CD14-positive monocyte (primary cell): ENCODE measurements around the gene QKI. TPM values are rescaled to one million over a fixed set of nuclear protein-coding genes. Genes with fewer than 3 reads are reported as not detected.
"Not testable (repeated sequence)": the region's sequence is repeated elsewhere in the genome, so short reads cannot be mapped to it uniquely, and the experiment has no call there.

Experiments
- DNase-seq, 3 donors: peaks; one replicate each; pipeline ENCODE4 v3.0.0-alpha.2; 2011 to 2022
- H2AFZ ChIP-seq: 2 replicates; pipeline ENCODE4 v1.6.0; 2012; ENCODE audit warnings: mild to moderate bottlenecking, low read depth, low read length, inconsistent platforms; ENCODE audit not compliant: insufficient read depth, poor library complexity, severe bottlenecking
- H3K27ac ChIP-seq, 2 donors: 1 replicate in 1 of 2; 2 replicates in 1 of 2; pipeline ENCODE4 v1.5.1; 2012 to 2013; ENCODE audit warnings: low read length in 2 of 2, control low read depth in 1 of 2, inconsistent platforms in 1 of 2, low read depth in 1 of 2, mild to moderate bottlenecking in 1 of 2
- H3K27me3 ChIP-seq, 2 donors: one replicate each; pipeline versions ENCODE4 v1.6.0 to v1.6.1; 2011 to 2013; ENCODE audit warnings: low read length in 2 of 2; ENCODE audit not compliant: control insufficient read depth in 2 of 2, insufficient read depth in 2 of 2
- H3K36me3 ChIP-seq, 2 donors: replicated peaks in 1 of 2; 1 replicate in 1 of 2; 2 replicates in 1 of 2; pipeline versions ENCODE4 v1.5.1 to v1.6.1; 2012 to 2013; ENCODE audit warnings: low read length in 2 of 2, control low read depth in 1 of 2, inconsistent platforms in 1 of 2, mild to moderate bottlenecking in 1 of 2; ENCODE audit not compliant: insufficient read depth in 2 of 2, control insufficient read depth in 1 of 2
- H3K4me1 ChIP-seq, 2 donors: 1 replicate in 1 of 2; 2 replicates in 1 of 2; pipeline versions ENCODE4 v1.5.1 to v1.6.1; 2012 to 2013; ENCODE audit warnings: low read length in 2 of 2, control low read depth in 1 of 2, inconsistent platforms in 1 of 2, mild to moderate bottlenecking in 1 of 2, moderate library complexity in 1 of 2; ENCODE audit not compliant: insufficient read depth in 2 of 2, control insufficient read depth in 1 of 2
- H3K4me2 ChIP-seq: replicated peaks from 2 replicates; pipeline ENCODE3; 2012; ENCODE audit warnings: low read length, moderate library complexity, mild to moderate bottlenecking; ENCODE audit not compliant: poor library complexity, severe bottlenecking; ENCODE audit errors: extremely low read depth
- H3K4me3 ChIP-seq, 3 experiments: fragments of 200-600 bp in 1 of 3; sonication (generic) in 1 of 3; replicated peaks in 1 of 3; 1 replicate in 2 of 3; 2 replicates in 1 of 3; pipeline ENCODE4 v1.5.1; 2011 to 2013; ENCODE audit warnings: low read length in 3 of 3, mild to moderate bottlenecking in 3 of 3, control low read depth in 2 of 3, low read depth in 2 of 3, inconsistent platforms in 1 of 3, moderate library complexity in 1 of 3
- H3K79me2 ChIP-seq: 2 replicates; pipeline ENCODE4 v1.6.0; 2012; ENCODE audit warnings: mild to moderate bottlenecking, control low read depth, inconsistent platforms, low read length, moderate library complexity; ENCODE audit not compliant: insufficient read depth
- H3K9ac ChIP-seq: 2 replicates; pipeline ENCODE4 v1.6.0; 2017; ENCODE audit warnings: low read length, mild to moderate bottlenecking; ENCODE audit not compliant: insufficient read depth, poor library complexity, severe bottlenecking
- H3K9me3 ChIP-seq, 2 donors: replicated peaks in 1 of 2; 1 replicate in 1 of 2; 2 replicates in 1 of 2; pipeline versions ENCODE4 v1.5.1 to v1.6.1; 2012 to 2013; ENCODE audit warnings: low read length in 2 of 2, control low read depth in 1 of 2; ENCODE audit not compliant: control insufficient read depth in 1 of 2, insufficient read depth in 1 of 2
- H4K20me1 ChIP-seq: 2 replicates; pipeline ENCODE4 v1.6.0; 2012; ENCODE audit warnings: mild to moderate bottlenecking, low read length, control low read depth, moderate library complexity; ENCODE audit not compliant: insufficient read depth
- H3K27ac Mint-ChIP-seq, 7 donors: one replicate each; pipeline ENCODE4 v1.8.0; 2020; ENCODE audit warnings: mild to moderate bottlenecking in 7 of 7, mixed read lengths in 7 of 7, moderate library complexity in 6 of 7, inconsistent platforms in 2 of 7
- H3K27me3 Mint-ChIP-seq, 3 donors: one replicate each; pipeline ENCODE4 v1.8.0; 2021 to 2022; ENCODE audit warnings: low read depth in 3 of 3, mild to moderate bottlenecking in 3 of 3, mixed read lengths in 3 of 3, moderate library complexity in 3 of 3, inconsistent platforms in 1 of 3
- H3K36me3 Mint-ChIP-seq, 2 donors: one replicate each; pipeline ENCODE4 v1.8.0; 2020; ENCODE audit warnings: mixed read lengths in 2 of 2, inconsistent platforms in 1 of 2, mild to moderate bottlenecking in 1 of 2
- H3K4me1 Mint-ChIP-seq: one replicate; pipeline ENCODE4 v1.8.0; 2020; ENCODE audit warnings: mild to moderate bottlenecking, mixed read lengths
- H3K4me3 Mint-ChIP-seq, 2 donors: one replicate each; pipeline ENCODE4 v1.8.0; 2020; ENCODE audit warnings: mild to moderate bottlenecking in 2 of 2, mixed read lengths in 2 of 2, moderate library complexity in 1 of 2
- H3K9me3 Mint-ChIP-seq, 7 donors: one replicate each; pipeline ENCODE4 v1.8.0; 2020 to 2022; ENCODE audit warnings: mixed read lengths in 7 of 7, mild to moderate bottlenecking in 6 of 7, moderate library complexity in 6 of 7, inconsistent platforms in 2 of 7
- WGBS: methylation state at CpG from one replicate; pipeline ENCODE4 v1.1.5; 2013; ENCODE audit warnings: missing lambda C conversion rate; ENCODE audit not compliant: insufficient coverage; 5-methylcytosine and 5-hydroxymethylcytosine counted together
- intact Hi-C, 2 donors: fragments of 100-400 bp; cut with micrococcal nuclease; formaldehyde crosslinking; loops; one replicate each; pipeline versions ENCODE4 v1.15.0 to v1.15.1; 2023
- polyA plus RNA-seq, 3 donors: library from polyadenylated mRNA; depleted of rRNA in 1 of 3; unstranded in 2 of 3; stranded (reverse) in 1 of 3; fragments of 300-500 nt in 2 of 3; fragments of >200 nt in 1 of 3; fragmentation: Illumina TruSeq in 2 of 3; gene quantifications; 1 replicate in 2 of 3; 2 replicates in 1 of 3; pipeline ENCODE4 v1.2.3, GENCODE V29; 2012 to 2021
- TF ChIP-seq, protein P1 (sequence below): fragments of 200-600 bp; IDR thresholded peaks from one replicate; pipeline ENCODE4 v1.8.0; 2022; ENCODE audit warnings: antibody characterized with exemption, mild to moderate bottlenecking

Gene QKI
- polyA plus RNA-seq, 3 donors, result 24.3 to 154 (median 71.8) TPM

DNA sequence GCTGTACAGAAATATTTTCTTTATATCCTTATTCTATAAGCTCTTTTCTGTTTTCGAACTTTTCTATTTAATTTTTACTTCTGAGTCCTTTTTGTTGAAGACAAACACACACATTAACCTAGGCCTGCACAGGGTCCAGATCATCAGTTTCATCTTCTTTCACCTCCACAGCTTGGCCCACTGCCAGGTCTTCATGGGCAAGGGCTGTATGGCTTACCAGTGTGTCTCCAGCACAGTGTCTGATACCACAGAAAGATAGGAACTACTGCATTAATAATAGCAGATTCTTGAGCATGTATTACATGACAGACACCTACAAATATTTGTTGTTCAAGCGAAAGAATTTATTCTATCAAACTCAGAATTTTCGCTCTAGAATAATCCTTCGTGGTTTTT lies 24.4 kb downstream of the QKI start:
- peaks cover 0 to 2% (median 0%) of the 10 kb centered on the region in 3 donors for H3K27me3 Mint-ChIP-seq
- H3K9me3 Mint-ChIP-seq, result peaks cover 0 to 2% (median 0%) of the 10 kb centered on the region in 7 donors
- Histone ChIP-seq H2AFZ (no peak overlapping the region), H3K4me1 (peaks cover 3 to 40% of the 10 kb centered on the region in 2 donors), H3K27me3 (no peaks in the 10 kb centered on the region), H4K20me1 (peaks cover 100% of the 10 kb centered on the region), H3K9me3 (no peaks in the 10 kb centered on the region), H3K9ac (no peak overlapping the region), H3K36me3 (peaks cover 0 to 4% of the 10 kb centered on the region in 2 donors), H3K79me2 (peaks cover 100% of the 10 kb centered on the region), H3K27ac (no peak overlapping the region), H3K4me3 (no peak overlapping the region), H3K4me2 (no peak overlapping the region)
- no peak overlapping the region for H3K4me3 Mint-ChIP-seq
- no peak for DNase-seq
- TF ChIP-seq, protein P1, sequence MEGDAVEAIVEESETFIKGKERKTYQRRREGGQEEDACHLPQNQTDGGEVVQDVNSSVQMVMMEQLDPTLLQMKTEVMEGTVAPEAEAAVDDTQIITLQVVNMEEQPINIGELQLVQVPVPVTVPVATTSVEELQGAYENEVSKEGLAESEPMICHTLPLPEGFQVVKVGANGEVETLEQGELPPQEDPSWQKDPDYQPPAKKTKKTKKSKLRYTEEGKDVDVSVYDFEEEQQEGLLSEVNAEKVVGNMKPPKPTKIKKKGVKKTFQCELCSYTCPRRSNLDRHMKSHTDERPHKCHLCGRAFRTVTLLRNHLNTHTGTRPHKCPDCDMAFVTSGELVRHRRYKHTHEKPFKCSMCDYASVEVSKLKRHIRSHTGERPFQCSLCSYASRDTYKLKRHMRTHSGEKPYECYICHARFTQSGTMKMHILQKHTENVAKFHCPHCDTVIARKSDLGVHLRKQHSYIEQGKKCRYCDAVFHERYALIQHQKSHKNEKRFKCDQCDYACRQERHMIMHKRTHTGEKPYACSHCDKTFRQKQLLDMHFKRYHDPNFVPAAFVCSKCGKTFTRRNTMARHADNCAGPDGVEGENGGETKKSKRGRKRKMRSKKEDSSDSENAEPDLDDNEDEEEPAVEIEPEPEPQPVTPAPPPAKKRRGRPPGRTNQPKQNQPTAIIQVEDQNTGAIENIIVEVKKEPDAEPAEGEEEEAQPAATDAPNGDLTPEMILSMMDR, result no peak
- peaks cover 2 to 7% of the 10 kb centered on the region in 2 donors for H3K36me3 Mint-ChIP-seq
- H3K27ac Mint-ChIP-seq, result peak overlapping the region in 2 of 7 donors; percentile 44 to 57
- H3K4me1 Mint-ChIP-seq, result peaks cover 51% of the 10 kb centered on the region
- WGBS, result 100% methylated on average over 1 of the region's 4 CpGs
- intact Hi-C loops, result loop anchor here in 1 of 2 donors (2.0 kb wide), 1 partner anchor 16 kb away; no protein-coding TSS in a partner anchor

- Mint-ChIP-seq H3K4me1 (peaks cover 51% of the 10 kb centered on the region), H3K27ac (peak overlapping the region in 1 of 7 donors; percentile 39)
- peaks cover 100% of the 10 kb centered on the region for H3K79me2 ChIP-seq
- intact Hi-C loops, result loop anchor here in 1 of 2 donors (2.0 kb wide), 1 partner anchor 17 kb away; no protein-coding TSS in a partner anchor
- H4K20me1 ChIP-seq, result peaks cover 100% of the 10 kb centered on the region
- H3K9ac ChIP-seq, H2AFZ ChIP-seq, H3K27me3 Mint-ChIP-seq, H3K4me3 ChIP-seq, H3K36me3 Mint-ChIP-seq, H3K27me3 ChIP-seq, H3K9me3 Mint-ChIP-seq, H3K4me2 ChIP-seq, DNase-seq, H3K9me3 ChIP-seq, H3K36me3 ChIP-seq, H3K4me3 Mint-ChIP-seq, H3K27ac ChIP-seq: not testable (repeated sequence)
- 100% methylated on average over 4 of the region's 10 CpGs for WGBS
- peaks cover 3 to 40% of the 10 kb centered on the region in 2 donors for H3K4me1 ChIP-seq
These were observed 24.9 kb downstream of the QKI start for GRCh38 chr6:163439390-163439789.
